Testis (tissue), 3 donors: ENCODE results near the gene ADCY2. TPM values are rescaled to one million over a fixed set of nuclear protein-coding genes. Genes with fewer than 3 reads are reported as not detected.

Source experiments
- DNase-seq: peaks from one replicate; pipeline ENCODE4 v3.0.0-alpha.2; 2019
- H3K27ac ChIP-seq, 2 donors: fragments of 200-600 bp; sonication (generic); one replicate each; pipeline ENCODE4 v1.5.1; 2019
- H3K27me3 ChIP-seq: fragments of 200-600 bp; sonication (generic); one replicate; pipeline ENCODE4 v1.5.1; 2019
- H3K36me3 ChIP-seq: fragments of 200-600 bp; sonication (generic); one replicate; pipeline ENCODE4 v1.5.1; 2017; ENCODE audit warnings: low read depth; ENCODE audit errors: missing control alignments
- H3K4me1 ChIP-seq: fragments of 200-600 bp; sonication (generic); one replicate; pipeline ENCODE4 v1.5.1; 2019
- H3K4me3 ChIP-seq, 2 donors: fragments of 200-600 bp; sonication (generic); one replicate each; pipeline ENCODE4 v1.5.1; 2017 to 2019
- H3K9me3 ChIP-seq: fragments of 200-600 bp; sonication (generic); one replicate; pipeline ENCODE4 v1.5.1; 2017
- CTCF ChIP-seq, 3 experiments: fragments of 450-650 bp in 2 of 3; fragments of 200-600 bp in 1 of 3; sonication (generic) in 1 of 3; IDR thresholded peaks; one replicate each; pipeline ENCODE4 v1.5.1; 2016 to 2019; ENCODE audit warnings: antibody characterized with exemption in 3 of 3, mild to moderate bottlenecking in 2 of 3, moderate library complexity in 1 of 3
- POLR2A ChIP-seq: fragments of 450-650 bp; IDR thresholded peaks from one replicate; pipeline ENCODE4 v1.6.1; 2017; ENCODE audit warnings: antibody characterized with exemption, mild to moderate bottlenecking, moderate library complexity
- WGBS, 2 donors: methylation state at CpG; one replicate each; pipeline ENCODE4 v1.1.5; 2018; 5-methylcytosine and 5-hydroxymethylcytosine counted together
- intact Hi-C: fragments of 100-400 bp; cut with DNase I; formaldehyde crosslinking; loops from one replicate; pipeline ENCODE4 v1.15.1; 2023; ENCODE audit warnings: low total_unique reads
- polyA plus RNA-seq: library from polyadenylated mRNA; stranded (reverse); fragments of 350-450 nt; fragmentation: Illumina TruSeq; extraction: RNeasy Lipid Tissue Mini Kit (QIAGEN cat#74804); gene quantifications from one replicate; pipeline ENCODE4 v1.2.3, GENCODE V29; 2014; ENCODE audit warnings: low read depth, low replicate concordance; ENCODE audit not compliant: insufficient read depth
- total RNA-seq, 2 donors: library from RNA; depleted of rRNA; stranded (reverse); fragments of >200 nt; gene quantifications; one replicate each; pipeline ENCODE4 v1.2.3, GENCODE V29; 2016

Gene ADCY2
- total and polyA plus RNA-seq, 3 donors from 2014 or later = 9.4 to 18.5 (median 10.5) TPM

DNA sequence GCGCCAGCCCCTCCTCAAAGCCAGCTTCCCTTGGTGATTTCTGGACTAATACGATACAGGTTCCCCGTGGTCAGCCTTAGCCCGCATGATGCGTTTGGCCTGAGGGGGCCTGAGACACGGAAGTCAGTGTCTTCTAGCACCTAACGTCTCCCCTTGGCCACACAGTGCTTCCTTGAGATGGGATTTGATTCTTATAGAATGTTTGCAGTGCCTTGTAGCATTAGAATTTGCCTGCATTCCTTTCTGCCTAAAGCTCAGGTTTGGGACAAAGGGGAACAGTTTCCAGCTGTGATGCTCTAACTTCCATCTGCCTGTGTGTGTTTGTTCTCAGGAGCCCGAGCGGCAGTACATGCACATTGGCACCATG is 420.6 kb downstream of the ADCY2 start:
- no peak for DNase-seq
- Histone ChIP-seq H3K27ac (no peak overlapping the region), H3K4me1 (no peaks in the 10 kb centered on the region), H3K9me3 (no peaks in the 10 kb centered on the region), H3K4me3 (no peak overlapping the region), H3K36me3 (no peaks in the 10 kb centered on the region), H3K27me3 (no peaks in the 10 kb centered on the region)
- intact Hi-C loops = no loop called here
- TF ChIP-seq CTCF (IDR thresholded peaks at IDR 0.05) = no peak
- WGBS, 2 donors = 63 to 70% methylated on average over 9 of the region's 9 CpGs

GRCh38 chr5:7822449-7822848 is 426.5 kb downstream of the ADCY2 start:
- no peak overlapping the region for H3K27ac ChIP-seq
- 84 to 92% methylated on average over 3 of the region's 3 CpGs for WGBS, 2 donors
- no peaks in the 10 kb centered on the region for H3K9me3 ChIP-seq
- no peak overlapping the region for H3K4me3 ChIP-seq
- no peaks in the 10 kb centered on the region for H3K4me1 ChIP-seq
- no peaks in the 10 kb centered on the region for H3K36me3 ChIP-seq
- TF ChIP-seq CTCF (IDR thresholded peaks at IDR 0.05) (no peak), POLR2A (no peak)
- intact Hi-C loops = no loop called here
- H3K27me3 ChIP-seq = no peaks in the 10 kb centered on the region
- no peak for DNase-seq

GRCh38 chr5:7823594-7823993 is 427.7 kb downstream of the ADCY2 start:
- Histone ChIP-seq H3K9me3 (no peaks in the 10 kb centered on the region), H3K4me1 (no peaks in the 10 kb centered on the region), H3K27me3 (no peaks in the 10 kb centered on the region), H3K27ac (no peak overlapping the region), H3K36me3 (no peaks in the 10 kb centered on the region), H3K4me3 (no peak overlapping the region)
- no peak for DNase-seq
- WGBS, 2 donors = 67 to 76% methylated on average over 8 of the region's 8 CpGs
- intact Hi-C loops = no loop called here
- TF ChIP-seq CTCF (IDR thresholded peaks at IDR 0.05) (no peak), POLR2A (no peak)

- H3K9me3 ChIP-seq = no peaks in the 10 kb centered on the region
- H3K27ac ChIP-seq = no peak overlapping the region
- no peak for DNase-seq
- no peak overlapping the region for H3K4me3 ChIP-seq
- intact Hi-C loops = no loop called here
- no peak for TF ChIP-seq POLR2A
- no peak for TF ChIP-seq CTCF (IDR thresholded peaks at IDR 0.05)
- no peaks in the 10 kb centered on the region for H3K4me1 ChIP-seq
- 87 to 95% methylated on average over 6 to 18 of the region's 18 CpGs for WGBS, 2 donors
- H3K27me3 ChIP-seq = no peaks in the 10 kb centered on the region
- H3K36me3 ChIP-seq = no peaks in the 10 kb centered on the region
Measured at GRCh38 chr5:7824995-7825394, 429.1 kb downstream of the ADCY2 start.

DNA sequence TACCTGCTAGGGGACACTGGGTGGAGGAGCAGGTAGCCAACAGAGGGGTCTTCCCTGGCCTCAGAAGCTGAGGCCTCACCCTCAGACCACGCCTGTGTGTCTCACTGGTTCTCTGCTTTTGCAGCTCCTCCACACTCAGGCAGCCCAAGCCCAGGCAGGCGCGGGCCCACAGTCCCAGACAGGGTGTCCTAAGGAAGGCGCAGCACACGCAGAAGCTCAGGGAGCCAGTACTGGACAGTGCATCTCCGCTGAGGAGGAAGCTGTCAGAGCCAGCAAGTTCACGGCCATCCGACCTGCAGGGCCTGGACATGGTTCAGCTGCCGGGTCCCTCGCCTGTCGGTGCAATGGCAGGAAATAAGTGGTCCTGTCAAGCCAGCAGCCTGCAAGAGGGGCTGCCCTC is 429.7 kb downstream of the ADCY2 start:
- Histone ChIP-seq H3K27ac (no peak overlapping the region), H3K27me3 (no peaks in the 10 kb centered on the region), H3K4me3 (no peak overlapping the region), H3K4me1 (no peaks in the 10 kb centered on the region), H3K9me3 (no peaks in the 10 kb centered on the region), H3K36me3 (no peaks in the 10 kb centered on the region)
- TF ChIP-seq CTCF (IDR thresholded peaks at IDR 0.05) = no peak
- no peak for TF ChIP-seq POLR2A
- no peak for DNase-seq
- intact Hi-C loops = no loop called here
- 65 to 72% methylated on average over 6 to 11 of the region's 11 CpGs for WGBS, 2 donors
